Left ventricle myocardium inferior (tissue), 1 donor: Measurements from ENCODE around the gene ITGB1BP1. TPM values are rescaled to one million over a fixed set of nuclear protein-coding genes. Genes with fewer than 3 reads are reported as not detected.

Experiments
- DNase-seq: peaks from one replicate; pipeline ENCODE4 v3.0.0-alpha.2; 2020
- H3K27ac ChIP-seq: fragments of 200-600 bp; replicated peaks from 2 replicates; pipeline ENCODE4 v1.8.0; 2021
- H3K27me3 ChIP-seq: fragments of 200-600 bp; 2 replicates; pipeline ENCODE4 v1.8.0; 2021; ENCODE audit warnings: low read depth
- H3K36me3 ChIP-seq: fragments of 200-600 bp; 2 replicates; pipeline ENCODE4 v1.8.0; 2021
- H3K4me1 ChIP-seq: fragments of 200-600 bp; 2 replicates; pipeline ENCODE4 v1.8.0; 2021
- H3K4me3 ChIP-seq: fragments of 200-600 bp; 2 replicates; pipeline ENCODE4 v1.8.0; 2021; ENCODE audit warnings: mild to moderate bottlenecking, moderate library complexity
- H3K9me3 ChIP-seq: fragments of 200-600 bp; replicated peaks from 2 replicates; pipeline ENCODE4 v1.8.0; 2021
- CTCF ChIP-seq: fragments of 200-600 bp; IDR thresholded peaks from 2 replicates; pipeline ENCODE4 v1.8.0; 2021; ENCODE audit warnings: antibody characterized with exemption, mild to moderate bottlenecking, borderline replicate concordance
- intact Hi-C: fragments of 100-400 bp; cut with micrococcal nuclease; formaldehyde crosslinking; loops from one replicate; pipeline ENCODE4 v1.11.0; 2022
- total RNA-seq: library from RNA; stranded (reverse); fragmentation: NEBNext Ultra II Directional; extraction: Animal tissue kit (Norgen Biotek cat#: 25700); gene quantifications from one replicate; pipeline ENCODE4 v1.2.1, GENCODE V29; 2021
- donor health status: DM: no; HTN: yes; CAD: no; lungs with severe emphysema.

The ITGB1BP1 gene
- total RNA-seq, 1 donor from 2014 or later: 75.6 TPM

GRCh38 chr2:9392898-9393765 is 30.2 kb downstream of the ITGB1BP1 start:
- Histone ChIP-seq H3K27ac (peak overlapping the region; percentile 80), H3K4me3 (no peak overlapping the region), H3K9me3 (no peaks in the 10 kb centered on the region), H3K4me1 (peaks cover 24% of the 10 kb centered on the region), H3K36me3 (peaks cover 58% of the 10 kb centered on the region), H3K27me3 (no peaks in the 10 kb centered on the region)
- TF ChIP-seq CTCF: no peak
- intact Hi-C loops: no loop called here
- no peak for DNase-seq

- intact Hi-C loops: no loop called here
- peaks cover 60% of the 10 kb centered on the region for H3K36me3 ChIP-seq
- no peak for TF ChIP-seq CTCF
- DNase-seq: no peak
- H3K27me3 ChIP-seq: no peaks in the 10 kb centered on the region
- peak overlapping the region; percentile 80 for H3K27ac ChIP-seq
- H3K9me3 ChIP-seq: no peaks in the 10 kb centered on the region
- no peak overlapping the region for H3K4me3 ChIP-seq
- peaks cover 23% of the 10 kb centered on the region for H3K4me1 ChIP-seq
These were observed 31.2 kb downstream of the ITGB1BP1 start for GRCh38 chr2:9391961-9392720.

- no peaks in the 10 kb centered on the region for H3K9me3 ChIP-seq
- TF ChIP-seq CTCF: no peak
- H3K4me3 ChIP-seq: no peak overlapping the region
- H3K27ac ChIP-seq: no peak overlapping the region
- H3K36me3 ChIP-seq: peaks cover 55% of the 10 kb centered on the region
- peaks cover 31% of the 10 kb centered on the region for H3K4me1 ChIP-seq
- no peak for DNase-seq
- intact Hi-C loops: no loop called here
- no peaks in the 10 kb centered on the region for H3K27me3 ChIP-seq
These were observed 32.3 kb downstream of the ITGB1BP1 start for GRCh38 chr2:9390991-9391390.

GRCh38 chr2:9390151-9390850 is 33.0 kb downstream of the ITGB1BP1 start:
- TF ChIP-seq CTCF: no peak
- no peak overlapping the region for H3K27ac ChIP-seq
- H3K27me3 ChIP-seq: no peaks in the 10 kb centered on the region
- no peak for DNase-seq
- H3K4me3 ChIP-seq: no peak overlapping the region
- intact Hi-C loops: no loop called here
- peaks cover 37% of the 10 kb centered on the region for H3K4me1 ChIP-seq
- H3K36me3 ChIP-seq: peaks cover 60% of the 10 kb centered on the region
- no peaks in the 10 kb centered on the region for H3K9me3 ChIP-seq
